AG04450 (cell line): ENCODE data around the gene RFX1. TPM values are rescaled to one million over a fixed set of nuclear protein-coding genes. Genes with fewer than 3 reads are reported as not detected.
A peak's percentile ranks its signal among the peaks of the same experiment; 100 is the strongest.

ENCODE experiments used
- CTCF ChIA-PET: fragments of 300-600, 350-600 bp; formaldehyde crosslinking; extraction: SDS; loops from one replicate; lab custom pipeline; 2022; ENCODE audit warnings: antibody characterized with exemption, inconsistent platforms; lab: Charles Lee
- POLR2A ChIA-PET: fragments of 350-600 bp; formaldehyde crosslinking; extraction: SDS; loops from one replicate; lab custom pipeline; 2021; ENCODE audit warnings: antibody characterized with exemption, inconsistent platforms; lab: Yijun Ruan, JAX
- DNase-seq: peaks from one replicate; pipeline ENCODE4 v3.0.0-alpha.2; 2011; ENCODE audit warnings: low read depth, low spot score
- H3K27ac ChIP-seq: one replicate; pipeline ENCODE4 v1.5.1; 2012; ENCODE audit warnings: low read depth, low read length, control low read depth
- H3K27me3 ChIP-seq: one replicate; pipeline ENCODE4 v1.6.0; 2012; ENCODE audit warnings: low read length; ENCODE audit not compliant: control insufficient read depth, insufficient read depth
- H3K4me3 ChIP-seq: 2 replicates; pipeline ENCODE4 v1.5.1; 2011; ENCODE audit warnings: mild to moderate bottlenecking, low read depth, low read length, control low read depth
- H3K9me3 ChIP-seq: 2 replicates; pipeline ENCODE4 v1.5.1; 2012; ENCODE audit warnings: low read length; ENCODE audit not compliant: control insufficient read depth, insufficient read depth
- CTCF ChIP-seq: IDR thresholded peaks from 2 replicates; pipeline ENCODE4 v1.5.1; 2011; ENCODE audit warnings: low read depth, low read length, control low read depth, inconsistent platforms
- polyA minus RNA-seq: library from RNA; depleted of rRNA, polyadenylated mRNA; stranded (reverse); fragments of >200 nt; gene quantifications from 2 replicates; pipeline ENCODE4 v1.2.3, GENCODE V29; 2011; rRNA and poly(A)+ RNA removed
- polyA plus RNA-seq: library from polyadenylated mRNA; depleted of rRNA; stranded (reverse); fragments of >200 nt; gene quantifications from 2 replicates; pipeline ENCODE4 v1.2.3, GENCODE V29; 2011; rRNA removed

RFX1 gene
- polyA plus RNA-seq, result 0.38 and 0.63 TPM in 2 replicates
- 1.00 and 1.1 TPM in 2 replicates for polyA minus RNA-seq

GRCh38 chr19:14006085-14006765, at the start of gene RFX1:
TSS of gene RFX1 (minus strand) at chr19:14006320. CDS start at chr19:13993843, 12,477 bp downstream.
- no peaks in the 10 kb centered on the region; the same call in 1 of the 2 replicates for H3K9me3 ChIP-seq
- H3K27ac ChIP-seq, result peak within 1 kb of the TSS; percentile 94
- no peak for TF ChIP-seq CTCF
- DNase-seq, result peak; percentile 100
- no peaks in the 10 kb centered on the region for H3K27me3 ChIP-seq
- H3K4me3 ChIP-seq, result peak within 1 kb of the TSS; percentile 75
- CTCF ChIA-PET, result interaction anchor here (0.5 to 0.7 kb wide), 2 partner anchors 44 to 67 kb away, joined by 3 to 4 read pairs; no protein-coding TSS in a partner anchor
- POLR2A ChIA-PET, result interaction anchor here (0.6 to 1.8 kb wide), 9 partner anchors 15 to 498 kb away, joined by 3 to 8 read pairs (median 3); partner anchors contain the start of gene IL27RA

- ChIA-PET POLR2A (no interaction called here), CTCF (interaction anchor here (1.3 kb wide), 1 partner anchor 16 kb away, joined by 3 read pairs; no protein-coding TSS in a partner anchor)
- Histone ChIP-seq H3K9me3 (peaks cover 6% of the 10 kb centered on the region), H3K27ac (no peak overlapping the region), H3K4me3 (no peak overlapping the region), H3K27me3 (peaks cover 14% of the 10 kb centered on the region)
- DNase-seq, result no peak
- TF ChIP-seq CTCF, result no peak
Observed at GRCh38 chr19:14055396-14055795, 49.3 kb upstream of the RFX1 start.

GRCh38 chr19:14054721-14055120, 48.6 kb upstream of the RFX1 start:
- Histone ChIP-seq H3K27ac (no peak overlapping the region), H3K4me3 (no peak overlapping the region), H3K9me3 (peaks cover 6% of the 10 kb centered on the region), H3K27me3 (peaks cover 11% of the 10 kb centered on the region)
- ChIA-PET CTCF (interaction anchor here (1.2 kb wide), 1 partner anchor 23 kb away, joined by 4 read pairs; the partner anchor contains the start of gene IL27RA), POLR2A (interaction anchor here (0.5 to 0.6 kb wide), 2 partner anchors 23 to 98 kb away, joined by 3 to 4 read pairs; partner anchors contain the start of gene IL27RA)
- DNase-seq, result no peak
- no peak for TF ChIP-seq CTCF

GRCh38 chr19:14054099-14054498, 48.0 kb upstream of the RFX1 start:
- ChIA-PET CTCF (interaction anchor here (1.0 to 1.2 kb wide), 2 partner anchors 21 to 22 kb away, joined by 3 to 4 read pairs; partner anchors contain the start of gene IL27RA), POLR2A (interaction anchor here (0.5 kb wide), 1 partner anchor 99 kb away, joined by 4 read pairs; no protein-coding TSS in a partner anchor)
- Histone ChIP-seq H3K27me3 (peaks cover 5% of the 10 kb centered on the region), H3K9me3 (peaks cover 6% of the 10 kb centered on the region), H3K27ac (no peak overlapping the region), H3K4me3 (no peak overlapping the region)
- TF ChIP-seq CTCF, result no peak
- DNase-seq, result no peak

GRCh38 chr19:14053500-14053899, 47.4 kb upstream of the RFX1 start:
- no peak overlapping the region for H3K4me3 ChIP-seq
- POLR2A ChIA-PET, result no interaction called here
- DNase-seq, result no peak
- peaks cover 4% of the 10 kb centered on the region for H3K27me3 ChIP-seq
- no peak for TF ChIP-seq CTCF
- H3K27ac ChIP-seq, result no peak overlapping the region
- CTCF ChIA-PET, result interaction anchor here (0.9 to 1.2 kb wide), 6 partner anchors 8 to 62 kb away, joined by 3 to 4 read pairs (median 3); partner anchors contain the start of genes IL27RA and PALM3
- peaks cover 8% of the 10 kb centered on the region for H3K9me3 ChIP-seq
